ENCODE data around the gene CCL11.

GRCh38 chr17:34321964-34322363 is 36.4 kb downstream of the CCL11 start:
- TF ChIP-seq CTCF (conservative IDR thresholded peaks at IDR 0.05; ENCODE audit: low read depth, low read length), result no peak
- no peak for TF ChIP-seq EZH2 (IDR thresholded peaks at IDR 0.05; ENCODE audit: low read length, unreplicated experiment)
- no peak for TF ChIP-seq EZH2phosphoT487 (IDR thresholded peaks at IDR 0.05; ENCODE audit: borderline replicate concordance, low read length)

Data from PC-3 (cell line).